Memory B cell (primary cell): ENCODE data around the gene PEAR1.

ENCODE experiments used
- ATAC-seq: fragments of 150-1000 bp; cut with Tn5 transposase; 2 replicates; pipeline ENCODE4 v1.10.0; 2021; ENCODE audit warnings: low read depth, mild to moderate bottlenecking, moderate library complexity
- DNase-seq, 2 donors: peaks; one replicate each; pipeline ENCODE4 v3.0.0; 2022; ENCODE audit warnings: low spot score in 2 of 2
- H3K27ac Mint-ChIP-seq: one replicate; pipeline ENCODE4 v1.8.0; 2022; ENCODE audit warnings: mild to moderate bottlenecking, moderate library complexity, mixed read lengths
- H3K27me3 Mint-ChIP-seq: one replicate; pipeline ENCODE4 v1.8.0; 2022; ENCODE audit warnings: mixed read lengths
- H3K36me3 Mint-ChIP-seq: one replicate; pipeline ENCODE4 v1.8.0; 2022; ENCODE audit warnings: mild to moderate bottlenecking, mixed read lengths
- H3K4me1 Mint-ChIP-seq: one replicate; pipeline ENCODE4 v1.8.0; 2022; ENCODE audit warnings: mixed read lengths
- H3K4me3 Mint-ChIP-seq: one replicate; pipeline ENCODE4 v1.8.0; 2022; ENCODE audit warnings: mild to moderate bottlenecking, moderate library complexity, mixed read lengths
- H3K9me3 Mint-ChIP-seq: one replicate; pipeline ENCODE4 v1.8.0; 2022; ENCODE audit warnings: mixed read lengths

The PEAR1 gene

GRCh38 chr1:156893048-156893953 is at the start of gene PEAR1:
TSS of gene PEAR1 (plus strand) at chr1:156893718. CDS start at chr1:156903927, 10,209 bp downstream.
- Mint-ChIP-seq H3K9me3 (no peaks in the 10 kb centered on the region), H3K4me3 (no peak within 1 kb of the TSS), H3K36me3 (no peaks in the 10 kb centered on the region), H3K27me3 (peaks cover 21% of the 10 kb centered on the region), H3K27ac (no peak within 1 kb of the TSS), H3K4me1 (peaks cover 3% of the 10 kb centered on the region)
- DNase-seq: no peak
- ATAC-seq: no peak

GRCh38 chr1:156844102-156844501 is 49.4 kb upstream of the PEAR1 start:
- no peaks in the 10 kb centered on the region for H3K36me3 Mint-ChIP-seq
- H3K4me1 Mint-ChIP-seq: peaks cover 5% of the 10 kb centered on the region
- peaks cover 39% of the 10 kb centered on the region for H3K27me3 Mint-ChIP-seq
- H3K27ac Mint-ChIP-seq: no peak overlapping the region
- H3K9me3 Mint-ChIP-seq: no peaks in the 10 kb centered on the region
- no peak overlapping the region for H3K4me3 Mint-ChIP-seq
- DNase-seq (no peak), ATAC-seq (no peak)

- Mint-ChIP-seq H3K9me3 (no peaks in the 10 kb centered on the region), H3K27ac (no peak overlapping the region), H3K4me3 (peak overlapping the region; percentile 39), H3K27me3 (peaks cover 41% of the 10 kb centered on the region), H3K36me3 (no peaks in the 10 kb centered on the region), H3K4me1 (peaks cover 5% of the 10 kb centered on the region)
- ATAC-seq (no peak), DNase-seq (no peak)
These were observed 48.9 kb upstream of the PEAR1 start for GRCh38 chr1:156844638-156845037.

GRCh38 chr1:156845055-156845952 is 48.2 kb upstream of the PEAR1 start:
- Mint-ChIP-seq H3K27me3 (peaks cover 37% of the 10 kb centered on the region), H3K36me3 (no peaks in the 10 kb centered on the region), H3K9me3 (no peaks in the 10 kb centered on the region), H3K4me1 (peaks cover 5% of the 10 kb centered on the region), H3K4me3 (peak overlapping the region; percentile 39), H3K27ac (no peak overlapping the region)
- ATAC-seq: peak; percentile 39
- no peak for DNase-seq

GRCh38 chr1:156845953-156846545 is 47.5 kb upstream of the PEAR1 start:
- ATAC-seq (no peak), DNase-seq (no peak)
- Mint-ChIP-seq H3K4me3 (no peak overlapping the region), H3K27me3 (peaks cover 34% of the 10 kb centered on the region), H3K36me3 (no peaks in the 10 kb centered on the region), H3K9me3 (no peaks in the 10 kb centered on the region), H3K4me1 (peaks cover 5% of the 10 kb centered on the region), H3K27ac (no peak overlapping the region)

GRCh38 chr1:156846643-156847042 is 46.9 kb upstream of the PEAR1 start:
- H3K4me3 Mint-ChIP-seq: no peak overlapping the region
- no peaks in the 10 kb centered on the region for H3K36me3 Mint-ChIP-seq
- no peak for DNase-seq
- peaks cover 35% of the 10 kb centered on the region for H3K27me3 Mint-ChIP-seq
- ATAC-seq: no peak
- H3K9me3 Mint-ChIP-seq: no peaks in the 10 kb centered on the region
- H3K27ac Mint-ChIP-seq: no peak overlapping the region
- H3K4me1 Mint-ChIP-seq: peaks cover 5% of the 10 kb centered on the region

- Mint-ChIP-seq H3K9me3 (no peaks in the 10 kb centered on the region), H3K4me3 (no peak overlapping the region), H3K4me1 (peaks cover 5% of the 10 kb centered on the region), H3K27ac (no peak overlapping the region), H3K27me3 (peaks cover 31% of the 10 kb centered on the region), H3K36me3 (no peaks in the 10 kb centered on the region)
- no peak for DNase-seq
- no peak for ATAC-seq
These were observed 45.7 kb upstream of the PEAR1 start for GRCh38 chr1:156847591-156848460.

GRCh38 chr1:156848461-156849150 is 44.9 kb upstream of the PEAR1 start:
- Mint-ChIP-seq H3K27ac (no peak overlapping the region), H3K9me3 (no peaks in the 10 kb centered on the region), H3K36me3 (no peaks in the 10 kb centered on the region), H3K4me1 (peaks cover 5% of the 10 kb centered on the region), H3K27me3 (peaks cover 32% of the 10 kb centered on the region), H3K4me3 (peak overlapping the region; percentile 6)
- peak; percentile 38 for ATAC-seq
- no peak for DNase-seq

GRCh38 chr1:156849151-156849496 is 44.4 kb upstream of the PEAR1 start:
- DNase-seq: no peak
- Mint-ChIP-seq H3K9me3 (no peaks in the 10 kb centered on the region), H3K27ac (no peak overlapping the region), H3K36me3 (no peaks in the 10 kb centered on the region), H3K4me1 (peaks cover 4% of the 10 kb centered on the region), H3K27me3 (peaks cover 33% of the 10 kb centered on the region), H3K4me3 (no peak overlapping the region)
- no peak for ATAC-seq

GRCh38 chr1:156851779-156852417 is 41.6 kb upstream of the PEAR1 start:
- DNase-seq (no peak), ATAC-seq (no peak)
- Mint-ChIP-seq H3K9me3 (no peaks in the 10 kb centered on the region), H3K27me3 (peaks cover 35% of the 10 kb centered on the region), H3K4me3 (no peak overlapping the region), H3K27ac (no peak overlapping the region), H3K4me1 (peaks cover 3% of the 10 kb centered on the region), H3K36me3 (no peaks in the 10 kb centered on the region)

GRCh38 chr1:156852418-156852874 is 41.1 kb upstream of the PEAR1 start:
- Mint-ChIP-seq H3K36me3 (no peaks in the 10 kb centered on the region), H3K27ac (no peak overlapping the region), H3K4me3 (no peak overlapping the region), H3K9me3 (no peaks in the 10 kb centered on the region), H3K4me1 (peaks cover 3% of the 10 kb centered on the region), H3K27me3 (peaks cover 33% of the 10 kb centered on the region)
- ATAC-seq (no peak), DNase-seq (no peak)

GRCh38 chr1:156853761-156854160 is 39.8 kb upstream of the PEAR1 start:
- H3K4me1 Mint-ChIP-seq: peaks cover 3% of the 10 kb centered on the region
- DNase-seq (no peak), ATAC-seq (no peak)
- no peak overlapping the region for H3K4me3 Mint-ChIP-seq
- peaks cover 39% of the 10 kb centered on the region for H3K27me3 Mint-ChIP-seq
- no peaks in the 10 kb centered on the region for H3K36me3 Mint-ChIP-seq
- no peaks in the 10 kb centered on the region for H3K9me3 Mint-ChIP-seq
- H3K27ac Mint-ChIP-seq: no peak overlapping the region
